HepG2 (cell line): ENCODE results near the gene KRTAP13-1. TPM values are rescaled to one million over a fixed set of nuclear protein-coding genes. Genes with fewer than 3 reads are reported as not detected.

ENCODE experiments used
- ATAC-seq: fragments of 200-7000 bp; cut with Tn5 transposase; 3 replicates; pipeline ENCODE4 v1.9.1; 2020; ENCODE audit warnings: mild to moderate bottlenecking, moderate library complexity
- BruUV-seq: library from RNA; stranded (reverse); fragments of 400-500 nt; replicated peaks from 2 replicates; lab custom pipeline; 2021; lab: Mats Ljungman, UMichigan
- CTCF ChIA-PET: fragments of 300-600 bp; formaldehyde crosslinking; extraction: SDS; loops from one replicate; lab custom pipeline; 2021; ENCODE audit warnings: low total read pairs, inconsistent platforms, low intra/inter-chr PET ratio; lab: Yijun Ruan, JAX
- POLR2A ChIA-PET: fragments of 350-600 bp; sonication (Branson Sonifier 250); formaldehyde crosslinking; loops from one replicate; lab custom pipeline; 2020; ENCODE audit warnings: antibody characterized with exemption, inconsistent platforms; lab: Yijun Ruan, JAX
- DNase-seq: peaks from one replicate; pipeline ENCODE4 v3.0.0-alpha.2; 2015; ENCODE audit warnings: low spot score
- FAIRE-seq: peaks from 3 replicates; lab custom pipeline; 2011; peaks lifted over from hg19 to GRCh38; lab: Jason Lieb, UNC
- H2AFZ ChIP-seq: one replicate; pipeline ENCODE4 v1.6.1; 2011; ENCODE audit warnings: low read length, inconsistent platforms
- H3K27ac ChIP-seq: fragments of 300-600 bp; 3 replicates; pipeline ENCODE4 v1.8.0; 2011; ENCODE audit warnings: mixed run types, mild to moderate bottlenecking, mixed read lengths, low read length, inconsistent platforms; ENCODE audit not compliant: insufficient read depth; ENCODE audit errors: extremely low read length
- H3K27me3 ChIP-seq, 2 experiments: fragments of 200-600 bp in 1 of 2; 2 replicates in 1 of 2; 3 replicates in 1 of 2; pipeline versions ENCODE4 v1.6.0 to v1.8.0; 2011; ENCODE audit warnings: low read length in 2 of 2, mild to moderate bottlenecking in 2 of 2, moderate library complexity in 2 of 2, inconsistent platforms in 1 of 2; ENCODE audit not compliant: insufficient read depth in 2 of 2, control insufficient read depth in 1 of 2
- H3K36me3 ChIP-seq, 2 experiments: fragments of 200-600 bp in 1 of 2; replicated peaks in 1 of 2; 2 replicates in 1 of 2; 3 replicates in 1 of 2; pipeline versions ENCODE4 v1.5.1 to v1.8.0; 2011; ENCODE audit warnings: low read length in 2 of 2, inconsistent platforms in 1 of 2; ENCODE audit not compliant: insufficient read depth in 2 of 2, control insufficient read depth in 1 of 2
- H3K4me1 ChIP-seq: 2 replicates; pipeline ENCODE4 v1.5.1; 2012; ENCODE audit warnings: low read length, inconsistent platforms; ENCODE audit not compliant: insufficient read depth
- H3K4me2 ChIP-seq: 2 replicates; pipeline ENCODE4 v1.6.0; 2011; ENCODE audit warnings: low read depth, low read length, inconsistent platforms
- H3K4me3 ChIP-seq, 3 experiments: fragments of 200-600 bp in 1 of 3; sonication (generic), shearing (Covaris generic) in 1 of 3; replicated peaks in 1 of 3; 2 replicates each; pipeline ENCODE4 v1.5.1; 2011 to 2016; ENCODE audit warnings: low read length in 3 of 3, inconsistent platforms in 2 of 3, low read depth in 2 of 3, mild to moderate bottlenecking in 2 of 3, control low read depth in 1 of 3, mixed read lengths in 1 of 3; ENCODE audit not compliant: insufficient read depth in 1 of 3
- H3K79me2 ChIP-seq: one replicate; pipeline ENCODE4 v1.6.1; 2011; ENCODE audit warnings: low read length, inconsistent platforms; ENCODE audit not compliant: insufficient read depth
- H3K9ac ChIP-seq: 2 replicates; pipeline ENCODE4 v1.6.0; 2011; ENCODE audit warnings: mild to moderate bottlenecking, low read depth, low read length, inconsistent platforms; ENCODE audit not compliant: insufficient read depth
- H3K9me3 ChIP-seq: 2 replicates; pipeline ENCODE4 v1.5.1; 2012; ENCODE audit warnings: mild to moderate bottlenecking, low read length
- H4K20me1 ChIP-seq: 2 replicates; pipeline ENCODE4 v1.6.0; 2011; ENCODE audit warnings: inconsistent platforms, mild to moderate bottlenecking, low read length, moderate library complexity; ENCODE audit not compliant: insufficient read depth
- ATF6 ChIP-seq: sonication (generic); formaldehyde crosslinking; conservative IDR thresholded peaks from 2 replicates; pipeline ENCODE4 v1.4.0; 2020; ENCODE audit warnings: missing genetic modification reagents
- FOXO4 ChIP-seq: sonication (generic); formaldehyde crosslinking; conservative IDR thresholded peaks from 2 replicates; pipeline ENCODE4 v1.8.1; 2023; ENCODE audit warnings: missing genetic modification reagents
- MEIS1 ChIP-seq: sonication (generic); formaldehyde crosslinking; IDR thresholded peaks from 2 replicates; pipeline ENCODE4 v1.9.0; 2021; ENCODE audit warnings: mild to moderate bottlenecking, missing genetic modification reagents, moderate library complexity, borderline replicate concordance
- PHB2 ChIP-seq: fragments of 450-650 bp; IDR thresholded peaks from 2 replicates; pipeline ENCODE4 v1.6.1; 2018; ENCODE audit not compliant: partially characterized antibody
- TBL1XR1 ChIP-seq: fragments of 150-350 bp; IDR thresholded peaks from 2 replicates; pipeline ENCODE4 v1.6.1; 2014; ENCODE audit warnings: borderline replicate concordance, low read length; ENCODE audit not compliant: partially characterized antibody
- THAP9 ChIP-seq: sonication (generic); formaldehyde crosslinking; IDR thresholded peaks from 2 replicates; pipeline ENCODE4; 2020; ENCODE audit warnings: missing genetic modification reagents, mild to moderate bottlenecking, borderline replicate concordance
- TRAFD1 ChIP-seq: sonication (generic); formaldehyde crosslinking; IDR thresholded peaks from 2 replicates; pipeline ENCODE4 v1.5.1; 2020; ENCODE audit warnings: missing genetic modification reagents, mild to moderate bottlenecking, borderline replicate concordance
- YEATS4 ChIP-seq: sonication (generic); formaldehyde crosslinking; IDR thresholded peaks from 2 replicates; pipeline ENCODE4 v1.4.0; 2020; ENCODE audit warnings: missing genetic modification reagents, borderline replicate concordance
- ZEB1 ChIP-seq: IDR thresholded peaks from 2 replicates; pipeline ENCODE4 v1.6.1; 2012; ENCODE audit warnings: mild to moderate bottlenecking, low read depth, inconsistent platforms; ENCODE audit not compliant: insufficient replicate concordance
- ZFAT ChIP-seq: sonication (generic); formaldehyde crosslinking; conservative IDR thresholded peaks from 2 replicates; pipeline ENCODE4 v1.8.1; 2023; ENCODE audit warnings: missing genetic modification reagents, inconsistent platforms
- ZFP36L1 ChIP-seq: sonication (generic); formaldehyde crosslinking; IDR thresholded peaks from 2 replicates; pipeline ENCODE4 v1.8.0; 2022; ENCODE audit warnings: mild to moderate bottlenecking, missing genetic modification reagents, moderate library complexity
- ZNF354B ChIP-seq: sonication (generic); formaldehyde crosslinking; IDR thresholded peaks from 2 replicates; pipeline ENCODE4 v1.8.0; 2022; ENCODE audit warnings: mild to moderate bottlenecking, missing genetic modification reagents
- ZNF552 ChIP-seq: sonication (generic); formaldehyde crosslinking; IDR thresholded peaks from 2 replicates; pipeline ENCODE4 v1.9.0; 2022; ENCODE audit warnings: missing genetic modification reagents, mild to moderate bottlenecking, borderline replicate concordance
- ZNF710 ChIP-seq: sonication (generic); formaldehyde crosslinking; IDR thresholded peaks from 2 replicates; pipeline ENCODE4 v1.5.0; 2020; ENCODE audit warnings: mild to moderate bottlenecking, missing genetic modification reagents, borderline replicate concordance
- ZNF780A ChIP-seq: sonication (generic); formaldehyde crosslinking; IDR thresholded peaks from 2 replicates; pipeline ENCODE4 v1.8.0; 2022; ENCODE audit warnings: mild to moderate bottlenecking, missing genetic modification reagents, moderate library complexity
- WGBS: methylation state at CpG from one replicate; pipeline ENCODE4 v1.1.6; 2017; ENCODE audit warnings: low lambda C conversion rate; 5-methylcytosine and 5-hydroxymethylcytosine counted together
- in situ Hi-C: cut with HindIII; loops from 2 replicates; pipeline ENCODE4 v1.10.0; 2017; ENCODE audit warnings: low pct_unique_long_range_greater_than_20kb; ENCODE audit not compliant: extremely low pct_ligation_motif_present
- intact Hi-C: fragments of 100-400 bp; cut with micrococcal nuclease; formaldehyde crosslinking; loops from one replicate; pipeline ENCODE4 v1.10.0; 2022; ENCODE audit not compliant: unreplicated experiment
- polyA plus RNA-seq, 8 experiments: library from polyadenylated mRNA; depleted of rRNA in 3 of 8; stranded (reverse) in 7 of 8; unstranded in 1 of 8; fragments of >200 nt; fragmentation: Illumina TruSeq in 4 of 8; extraction: Trizol in 4 of 8; gene quantifications; 2 replicates each; pipeline versions ENCODE4 v1.2.1 to v1.2.3, GENCODE V29; 2011 to 2016; ENCODE audit warnings: low read depth in 4 of 8, missing spikeins in 1 of 8, mixed read lengths in 1 of 8; ENCODE audit not compliant: insufficient read depth in 1 of 8
- total RNA-seq, 5 experiments: library from RNA; depleted of rRNA; stranded (reverse); fragments of >200 nt; fragmentation: Illumina TruSeq; extraction: Trizol; gene quantifications; 2 replicates each; pipeline ENCODE4 v1.2.3, GENCODE V29; 2016; ENCODE audit warnings: low read depth in 1 of 5

The KRTAP13-1 gene
- total and polyA plus RNA-seq, 2 of the 13 experiments (the other 11 are each of a cell fraction or from before 2014, with no cell fraction given), result not detected

- Histone ChIP-seq H3K4me1 (no peaks in the 10 kb centered on the region), H4K20me1 (no peaks in the 10 kb centered on the region), H3K9me3 (peaks cover 78% of the 10 kb centered on the region), H3K4me3 (no peak overlapping the region), H3K79me2 (no peaks in the 10 kb centered on the region), H3K27ac (no peak overlapping the region), H3K36me3 (no peaks in the 10 kb centered on the region), H3K9ac (no peak overlapping the region), H3K4me2 (no peak overlapping the region), H3K27me3 (no peaks in the 10 kb centered on the region), H2AFZ (no peak overlapping the region)
- POLR2A ChIA-PET, result no interaction called here
- no peak for FAIRE-seq
- no TSS peak for BruUV-seq
- ATAC-seq, result no peak
- intact Hi-C loops, result no loop called here
- CTCF ChIA-PET, result no interaction called here
- no peak for DNase-seq
- 1% methylated on average over 3 of the region's 3 CpGs for whole genome bisulfite sequencing
- in situ Hi-C loops, result no loop called here
- TF ChIP-seq ZEB1, result no peak
- TF ChIP-seq ZNF780A (CRISPR knock-in tag), result no peak
- no peak for TF ChIP-seq PHB2
- no peak for TF ChIP-seq ATF6 (CRISPR knock-in tag)
- no peak for TF ChIP-seq ZFAT
- TF ChIP-seq TRAFD1 (CRISPR knock-in tag), result no peak
- TF ChIP-seq TBL1XR1, result no peak
- TF ChIP-seq MEIS1 (CRISPR knock-in tag), result no peak
- no peak for TF ChIP-seq ZNF552
- TF ChIP-seq ZNF354B (CRISPR knock-in tag), result no peak
- no peak for TF ChIP-seq ZFP36L1
- no peak for TF ChIP-seq FOXO4 (CRISPR knock-in tag)
- no peak for TF ChIP-seq THAP9 (CRISPR knock-in tag)
- TF ChIP-seq ZNF710 (CRISPR knock-in tag), result no peak
- no peak for TF ChIP-seq YEATS4 (CRISPR knock-in tag)
Observed at GRCh38 chr21:30355906-30356305, 39.9 kb upstream of the KRTAP13-1 start.
